ENCODE data around the gene GPC5.

Gene GPC5

DNA sequence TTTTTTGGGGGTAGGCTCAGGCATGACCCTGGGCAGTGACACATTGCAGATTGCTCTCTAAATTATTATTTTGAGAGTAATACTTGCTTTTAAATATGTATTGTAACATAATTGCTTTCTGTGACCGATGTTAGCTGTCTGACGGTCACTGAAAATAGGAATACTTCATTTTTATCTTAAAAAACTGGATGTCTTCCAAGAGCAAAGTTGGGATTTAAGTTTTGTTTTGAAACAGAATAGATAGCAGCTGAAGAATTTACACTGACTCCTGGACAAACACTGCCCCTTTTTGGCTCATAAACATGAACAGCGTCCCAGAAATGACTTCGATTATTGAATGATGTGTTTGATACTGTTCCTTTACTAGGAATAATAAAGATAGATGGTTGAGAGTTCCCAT, 535.9 kb downstream of the GPC5 start:
- no peak for DNase-seq (ENCODE audit: extremely low read depth, low read depth)
- TF ChIP-seq, protein P1, sequence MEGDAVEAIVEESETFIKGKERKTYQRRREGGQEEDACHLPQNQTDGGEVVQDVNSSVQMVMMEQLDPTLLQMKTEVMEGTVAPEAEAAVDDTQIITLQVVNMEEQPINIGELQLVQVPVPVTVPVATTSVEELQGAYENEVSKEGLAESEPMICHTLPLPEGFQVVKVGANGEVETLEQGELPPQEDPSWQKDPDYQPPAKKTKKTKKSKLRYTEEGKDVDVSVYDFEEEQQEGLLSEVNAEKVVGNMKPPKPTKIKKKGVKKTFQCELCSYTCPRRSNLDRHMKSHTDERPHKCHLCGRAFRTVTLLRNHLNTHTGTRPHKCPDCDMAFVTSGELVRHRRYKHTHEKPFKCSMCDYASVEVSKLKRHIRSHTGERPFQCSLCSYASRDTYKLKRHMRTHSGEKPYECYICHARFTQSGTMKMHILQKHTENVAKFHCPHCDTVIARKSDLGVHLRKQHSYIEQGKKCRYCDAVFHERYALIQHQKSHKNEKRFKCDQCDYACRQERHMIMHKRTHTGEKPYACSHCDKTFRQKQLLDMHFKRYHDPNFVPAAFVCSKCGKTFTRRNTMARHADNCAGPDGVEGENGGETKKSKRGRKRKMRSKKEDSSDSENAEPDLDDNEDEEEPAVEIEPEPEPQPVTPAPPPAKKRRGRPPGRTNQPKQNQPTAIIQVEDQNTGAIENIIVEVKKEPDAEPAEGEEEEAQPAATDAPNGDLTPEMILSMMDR (IDR thresholded peaks at IDR 0.05; ENCODE audit: low read depth, low read length) = no peak

DNA sequence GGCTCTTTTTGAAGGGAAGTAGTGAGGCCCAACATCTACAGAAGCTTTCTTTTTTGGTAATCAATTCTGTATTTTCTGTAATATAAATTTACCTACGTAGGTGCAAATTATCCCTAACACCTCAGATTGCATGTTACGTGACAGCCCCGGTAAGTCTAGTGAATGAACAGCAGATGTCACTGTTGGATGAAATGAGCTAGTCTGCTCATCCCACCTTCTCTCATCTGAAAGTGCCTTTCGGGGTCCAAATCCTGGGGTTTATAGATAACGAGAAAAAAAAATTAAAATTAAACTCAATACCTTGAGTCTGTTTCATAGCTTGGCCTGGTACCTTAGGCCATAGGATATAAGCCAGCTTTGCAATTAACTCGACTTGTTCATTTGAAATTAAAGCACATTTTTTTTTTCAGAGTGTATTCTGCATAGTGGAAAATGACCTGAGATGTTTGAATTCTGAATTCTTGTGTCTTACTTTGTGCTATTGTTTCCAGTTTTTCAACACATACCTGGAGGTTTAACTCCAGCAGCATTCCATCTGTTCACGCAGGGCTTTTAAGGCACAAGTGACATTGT, 548.2 kb downstream of the GPC5 start:
- DNase-seq (ENCODE audit: extremely low read depth, low read depth) = no peak
- TF ChIP-seq, protein P1 (IDR thresholded peaks at IDR 0.05; ENCODE audit: low read depth, low read length) = no peak; the same call in 1 of the 2 replicates

GRCh38 chr13:91948736-91949135, 550.3 kb downstream of the GPC5 start:
- TF ChIP-seq, protein P1 (IDR thresholded peaks at IDR 0.05; ENCODE audit: low read depth, low read length) = no peak
- DNase-seq (ENCODE audit: extremely low read depth, low read depth) = no peak

DNA sequence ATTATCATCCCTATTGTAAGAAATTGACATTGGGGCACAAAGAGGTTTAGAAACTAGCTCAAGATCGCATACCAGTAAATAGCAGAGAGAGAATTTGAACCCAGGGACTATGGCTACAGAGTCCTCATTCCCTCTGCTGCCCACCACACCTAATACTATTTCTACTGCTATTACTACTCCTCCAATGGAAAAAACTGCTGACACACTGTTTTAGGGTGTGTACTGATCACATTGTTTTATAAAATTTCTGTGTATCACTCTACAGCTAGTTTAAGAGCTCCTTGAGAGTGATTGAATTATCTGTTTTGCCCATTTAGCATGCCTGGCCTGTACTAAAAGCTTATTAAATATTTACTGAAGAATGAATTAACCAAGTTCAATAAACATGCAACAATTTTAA, 552.4 kb downstream of the GPC5 start:
- TF ChIP-seq, protein P1 (IDR thresholded peaks at IDR 0.05; ENCODE audit: low read depth, low read length) = no peak
- DNase-seq (ENCODE audit: extremely low read depth, low read depth) = no peak

GRCh38 chr13:91955546-91956355, 557.3 kb downstream of the GPC5 start:
- TF ChIP-seq, protein P1 (IDR thresholded peaks at IDR 0.05; ENCODE audit: low read depth, low read length) = no peak
- no peak for DNase-seq (ENCODE audit: extremely low read depth, low read depth)

- DNase-seq (ENCODE audit: extremely low read depth, low read depth) = no peak
- TF ChIP-seq, protein P1 (IDR thresholded peaks at IDR 0.05; ENCODE audit: low read depth, low read length) = no peak
Observed at GRCh38 chr13:91960947-91961346, 562.5 kb downstream of the GPC5 start.

DNA sequence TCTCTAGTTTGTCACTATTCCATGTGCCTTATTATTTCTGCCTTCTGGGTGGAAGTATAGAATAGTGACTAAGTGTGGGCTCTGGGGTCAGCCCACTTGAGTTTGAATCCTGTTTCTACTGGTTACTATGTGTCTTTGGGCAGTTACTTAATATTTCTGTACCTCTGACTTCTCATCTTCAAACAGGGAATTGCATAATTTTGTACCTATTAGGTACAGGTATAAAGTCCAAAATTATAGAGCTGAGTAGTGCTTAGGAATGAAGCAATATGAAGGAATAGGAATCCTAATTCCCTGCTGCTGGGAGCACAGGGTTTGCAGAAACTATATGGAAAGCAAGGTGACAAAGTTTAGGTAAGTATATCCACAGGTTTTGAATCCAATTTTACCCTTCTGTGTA, 564.5 kb downstream of the GPC5 start:
- no peak for DNase-seq (ENCODE audit: extremely low read depth, low read depth)
- TF ChIP-seq, protein P1 (IDR thresholded peaks at IDR 0.05; ENCODE audit: low read depth, low read length) = no peak

Measured in AG09319 (cell line).